Measurements from ENCODE around the gene CGREF1. TPM values are rescaled to one million over a fixed set of nuclear protein-coding genes. Genes with fewer than 3 reads are reported as not detected.

CGREF1 gene
- total RNA-seq, 2 experiments from 2014 or later = 0.75 to 1.2 TPM

DNA sequence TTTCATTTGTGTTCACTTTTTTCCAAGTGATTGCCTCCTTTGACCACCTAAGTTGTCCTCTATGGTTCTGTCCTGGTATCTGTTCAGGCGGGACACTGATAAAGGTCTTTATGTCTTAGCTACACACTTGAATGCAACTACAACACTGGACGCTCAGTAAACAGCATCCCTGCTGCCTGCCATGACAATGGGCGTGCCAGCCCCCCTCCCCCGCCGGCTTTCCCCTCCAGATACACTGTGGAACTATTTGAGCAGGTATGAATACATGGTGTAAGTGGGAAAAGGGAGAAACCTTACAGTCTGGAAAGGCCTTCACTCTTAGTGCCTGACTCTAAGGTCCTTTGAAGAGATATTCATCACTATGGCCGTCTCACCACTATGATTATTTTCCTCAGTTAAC, 61.7 kb downstream of the CGREF1 start:
- POLR2A ChIA-PET = interaction anchor here (8.3 to 12.8 kb wide), 2 partner anchors 13 to 29 kb away, joined by 107 to 196 read pairs; partner anchors contain the start of genes KHK and OST4
- Mint-ChIP-seq H3K36me3 (ENCODE audit: low read depth) (peaks cover 49% of the 10 kb centered on the region), H3K27ac (no peak overlapping the region), H3K4me1 (peaks cover 9% of the 10 kb centered on the region), H3K27me3 (no peaks in the 10 kb centered on the region), H3K4me3 (no peak overlapping the region), H3K9me3 (no peaks in the 10 kb centered on the region)
- CTCF ChIA-PET = no interaction called here
- DNase-seq = no peak

DNA sequence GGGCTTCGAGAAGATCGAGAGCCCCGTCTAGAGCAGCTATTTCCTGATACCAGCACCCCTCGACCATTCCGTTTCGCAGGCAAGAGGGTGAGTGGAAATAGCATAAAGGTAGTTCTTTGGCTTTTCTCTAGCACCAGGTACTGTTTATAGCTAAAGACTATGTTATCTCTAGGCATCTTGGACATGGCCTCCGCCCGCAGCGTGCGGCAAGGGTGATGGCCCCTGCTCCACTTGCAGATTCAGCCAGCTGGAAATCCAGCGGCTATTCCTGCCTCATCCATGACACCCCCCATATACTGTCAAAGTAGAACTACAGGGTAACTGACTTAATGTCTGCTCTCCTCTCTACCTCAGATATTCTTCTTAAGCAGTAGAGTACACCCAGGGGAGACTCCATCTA, 64.2 kb downstream of the CGREF1 start:
- H3K36me3 Mint-ChIP-seq (ENCODE audit: low read depth) = peaks cover 52% of the 10 kb centered on the region
- peaks cover 21% of the 10 kb centered on the region for H3K4me1 Mint-ChIP-seq
- ChIA-PET CTCF (interaction anchor here (1.4 kb wide), 1 partner anchor 33 kb away, joined by 3 read pairs; no protein-coding TSS in a partner anchor), POLR2A (interaction anchor here (8.3 to 12.8 kb wide), 2 partner anchors 16 to 31 kb away, joined by 107 to 196 read pairs; partner anchors contain the start of genes KHK and OST4)
- peaks cover 5% of the 10 kb centered on the region for H3K27me3 Mint-ChIP-seq
- H3K9me3 Mint-ChIP-seq = no peaks in the 10 kb centered on the region
- no peak for DNase-seq
- no peak overlapping the region for H3K4me3 Mint-ChIP-seq
- H3K27ac Mint-ChIP-seq = no peak overlapping the region

DNA sequence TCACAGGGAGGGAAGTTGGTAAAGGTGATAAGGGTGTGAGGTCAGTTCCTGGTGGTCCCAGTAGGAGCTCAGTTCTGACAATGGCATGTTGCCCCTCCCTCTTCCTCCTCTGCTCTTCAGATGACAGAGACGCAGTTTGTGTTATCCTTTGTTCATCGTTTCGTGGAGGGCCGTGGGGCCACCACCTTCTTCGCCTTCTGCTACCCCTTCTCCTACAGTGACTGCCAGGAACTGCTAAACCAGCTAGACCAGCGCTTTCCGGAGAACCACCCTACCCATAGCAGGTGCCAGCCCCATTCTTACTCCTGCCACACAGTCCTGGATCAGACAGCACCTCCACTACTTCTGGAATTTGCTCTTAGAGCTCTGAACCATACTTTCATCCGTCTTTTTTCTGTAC, 65.2 kb downstream of the CGREF1 start:
- H3K27ac Mint-ChIP-seq = no peak overlapping the region
- CTCF ChIA-PET = interaction anchor here (0.6 to 0.8 kb wide), 2 partner anchors 248 to 544 kb away, joined by 3 to 4 read pairs; no protein-coding TSS in a partner anchor
- H3K4me1 Mint-ChIP-seq = peaks cover 26% of the 10 kb centered on the region
- no peak overlapping the region for H3K4me3 Mint-ChIP-seq
- peaks cover 43% of the 10 kb centered on the region for H3K36me3 Mint-ChIP-seq (ENCODE audit: low read depth)
- H3K27me3 Mint-ChIP-seq = peaks cover 5% of the 10 kb centered on the region
- no peak for DNase-seq
- POLR2A ChIA-PET = interaction anchor here (8.3 to 12.8 kb wide), 2 partner anchors 17 to 32 kb away, joined by 107 to 196 read pairs; partner anchors contain the start of genes KHK and OST4
- no peaks in the 10 kb centered on the region for H3K9me3 Mint-ChIP-seq

DNA sequence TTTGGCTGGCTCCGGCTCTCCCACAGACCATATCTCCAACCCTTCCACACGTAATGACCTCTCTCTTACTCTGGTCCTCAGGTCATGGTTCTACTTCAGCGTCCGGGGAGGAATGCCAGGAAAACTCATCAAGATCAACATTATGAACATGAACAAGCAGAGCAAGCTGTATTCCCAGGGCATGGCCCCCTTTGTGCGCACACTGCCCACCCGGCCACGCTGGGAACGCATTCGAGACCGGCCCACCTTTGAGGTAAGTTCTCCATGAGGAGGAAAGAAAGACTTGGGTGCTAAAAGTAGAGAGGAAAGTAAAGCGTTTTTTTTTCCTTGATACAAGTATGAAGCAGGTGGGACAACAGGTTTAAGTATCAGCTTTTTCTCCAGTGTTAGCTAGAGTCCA, 65.6 kb downstream of the CGREF1 start:
- ChIA-PET POLR2A (interaction anchor here (8.3 to 12.8 kb wide), 2 partner anchors 17 to 32 kb away, joined by 107 to 196 read pairs; partner anchors contain the start of genes KHK and OST4), CTCF (interaction anchor here (0.8 kb wide), 1 partner anchor 248 kb away, joined by 3 read pairs; no protein-coding TSS in a partner anchor)
- no peaks in the 10 kb centered on the region for H3K9me3 Mint-ChIP-seq
- peaks cover 40% of the 10 kb centered on the region for H3K36me3 Mint-ChIP-seq (ENCODE audit: low read depth)
- H3K27me3 Mint-ChIP-seq = peaks cover 5% of the 10 kb centered on the region
- H3K4me1 Mint-ChIP-seq = peaks cover 26% of the 10 kb centered on the region
- H3K27ac Mint-ChIP-seq = no peak overlapping the region
- H3K4me3 Mint-ChIP-seq = peak overlapping the region; percentile 45
- no peak for DNase-seq

DNA sequence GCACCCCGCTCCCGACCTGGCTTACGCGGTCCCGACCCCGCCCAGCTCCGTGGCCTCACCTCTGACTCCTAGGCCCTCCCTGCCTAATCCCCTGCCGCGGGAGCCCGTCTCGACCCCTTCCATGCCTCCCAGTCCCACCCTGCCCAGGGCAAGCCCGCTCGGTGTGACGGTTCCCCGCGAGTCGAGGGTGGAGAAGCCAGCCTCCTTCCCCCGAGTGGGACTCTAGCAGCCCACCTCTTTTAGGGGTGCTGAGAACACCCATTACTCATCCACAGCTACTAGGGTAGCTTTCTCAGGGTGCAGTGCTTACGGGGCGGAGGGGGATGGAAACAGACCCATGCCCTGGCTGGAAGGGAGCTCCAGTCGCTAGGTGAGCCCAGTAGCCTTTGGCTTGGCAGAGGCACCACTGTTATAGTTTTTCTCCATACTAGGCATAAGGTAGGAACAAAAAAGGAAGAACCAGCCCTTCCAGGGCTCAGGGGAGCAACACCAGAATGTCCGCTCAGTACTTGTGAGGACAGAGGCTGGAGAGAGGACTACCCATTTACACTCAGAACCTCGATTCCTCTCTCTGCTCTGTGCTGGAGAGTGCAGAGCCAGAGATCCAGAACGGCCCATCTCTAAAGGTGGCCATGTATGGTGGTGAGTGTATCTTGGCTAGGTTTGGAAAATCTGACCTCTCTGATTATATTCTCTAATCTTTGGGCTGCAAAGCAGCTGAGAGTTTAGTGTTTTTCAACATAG, 66.9 kb downstream of the CGREF1 start:
- peaks cover 5% of the 10 kb centered on the region for H3K27me3 Mint-ChIP-seq
- DNase-seq = no peak
- peaks cover 36% of the 10 kb centered on the region for H3K36me3 Mint-ChIP-seq (ENCODE audit: low read depth)
- no peaks in the 10 kb centered on the region for H3K9me3 Mint-ChIP-seq
- H3K27ac Mint-ChIP-seq = peak overlapping the region; percentile 73
- H3K4me3 Mint-ChIP-seq = peak overlapping the region; percentile 98
- CTCF ChIA-PET = interaction anchor here (1.3 to 3.6 kb wide), 7 partner anchors 16 to 33 kb away, joined by 3 to 18 read pairs (median 11); partner anchors contain the start of genes OST4 and TMEM214
- POLR2A ChIA-PET = interaction anchor here (0.6 to 12.8 kb wide), 18 partner anchors 10 to 358 kb away, joined by 3 to 196 read pairs (median 6); partner anchors contain the start of genes ABHD1, ATRAID, CAD and GTF3C2
- H3K4me1 Mint-ChIP-seq = peaks cover 28% of the 10 kb centered on the region

DNA sequence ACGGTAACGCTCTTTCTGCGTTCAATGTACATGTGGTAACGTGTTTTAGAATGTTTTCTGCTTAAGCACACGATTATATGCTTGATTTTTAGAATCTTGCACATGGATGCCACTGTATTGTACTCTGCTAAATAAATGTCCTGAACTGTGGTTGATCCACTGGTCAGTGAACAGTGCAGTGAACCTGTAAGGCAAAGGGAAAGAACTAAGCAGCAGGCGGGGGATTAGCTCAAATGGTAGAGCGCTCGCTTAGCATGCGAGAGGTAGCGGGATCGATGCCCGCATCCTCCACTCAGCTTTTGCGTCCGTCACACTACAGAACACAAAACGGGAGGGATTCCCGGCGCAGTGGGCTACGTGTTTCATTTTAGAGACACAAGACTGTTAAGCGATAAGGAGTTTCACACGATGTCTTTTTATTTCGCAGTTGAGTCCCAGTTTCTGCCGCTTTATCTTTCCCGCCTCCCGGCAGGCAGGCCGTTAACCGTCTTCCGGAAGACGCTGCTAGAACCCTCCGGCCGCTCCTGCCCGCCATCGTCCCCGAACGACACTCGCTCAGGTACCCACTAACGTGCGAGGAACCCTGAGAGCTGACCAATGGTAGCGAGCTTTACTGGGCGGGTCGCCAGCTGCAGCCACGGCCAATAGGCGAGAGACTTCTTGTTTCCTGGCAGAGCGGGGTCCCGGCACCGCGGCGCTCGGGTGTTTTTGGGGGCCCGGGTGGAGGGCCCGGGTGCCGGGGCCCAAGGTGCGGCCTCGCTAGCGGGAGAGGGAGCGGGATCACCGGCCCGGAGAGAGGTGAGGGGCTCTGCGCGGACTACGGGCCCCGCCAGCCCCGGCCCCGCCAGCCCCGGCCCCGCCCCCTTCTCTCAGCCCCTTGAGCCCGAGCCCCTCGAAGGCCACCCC, 67.7 kb downstream of the CGREF1 start, which contains the start of gene AGBL5:
TSS of gene AGBL5 (plus strand) at position 673 of the 906 bp plus-strand sequence. CDS start 1,291 bp downstream, outside the sequence.
- H3K4me1 Mint-ChIP-seq = peaks cover 28% of the 10 kb centered on the region
- H3K27ac Mint-ChIP-seq = peak within 1 kb of the TSS; percentile 97
- peaks cover 34% of the 10 kb centered on the region for H3K36me3 Mint-ChIP-seq (ENCODE audit: low read depth)
- ChIA-PET CTCF (interaction anchor here (0.6 to 3.6 kb wide), 13 partner anchors 15 to 252 kb away, joined by 3 to 18 read pairs (median 8); partner anchors contain the start of genes OST4 and TMEM214), POLR2A (interaction anchor here (0.6 to 12.8 kb wide), 24 partner anchors 9 to 1819 kb away, joined by 3 to 196 read pairs (median 4); partner anchors contain the start of genes ABHD1, ATRAID, CAD and GTF3C2)
- H3K4me3 Mint-ChIP-seq = peak within 1 kb of the TSS; percentile 98
- H3K27me3 Mint-ChIP-seq = peaks cover 5% of the 10 kb centered on the region
- no peaks in the 10 kb centered on the region for H3K9me3 Mint-ChIP-seq
- DNase-seq = peak; percentile 97

Other genes with a start within 250 kb of the CGREF1 start
- 1 to 10 TPM; 2.7 TPM for gene MAPRE3, start 148.5 kb downstream of the CGREF1 start, total RNA-seq
- gene TMEM214, start 86.2 kb downstream of the CGREF1 start, total RNA-seq = 10 to 100 TPM; 80.4 to 80.7 TPM
- gene AGBL5, start 67.5 kb downstream of the CGREF1 start, total RNA-seq = 10 to 100 TPM; 16.9 to 18.3 TPM
- gene OST4, start 47.5 kb downstream of the CGREF1 start, total RNA-seq = 100 to 1,000 TPM; 305 to 312 TPM
- under 1 TPM; 0.70 to 0.78 TPM for gene EMILIN1, start 40.5 kb downstream of the CGREF1 start, total RNA-seq
- 1 to 10 TPM; 5.6 to 6.6 TPM for gene KHK, start 32.4 kb downstream of the CGREF1 start, total RNA-seq
- under 1 TPM; 0.13 to 0.20 TPM for gene ABHD1, start 4.7 kb upstream of the CGREF1 start, total RNA-seq
- gene PREB, start 15.5 kb upstream of the CGREF1 start, total RNA-seq = 10 to 100 TPM; 67.4 to 72.7 TPM
- gene PRR30, start 20.3 kb upstream of the CGREF1 start, total RNA-seq = not detected
- gene TCF23, start 29.9 kb upstream of the CGREF1 start, total RNA-seq = not detected
- 10 to 100 TPM; 94.9 to 97.8 TPM for gene ATRAID, start 92.9 kb upstream of the CGREF1 start, total RNA-seq
- gene SLC5A6, start 93.1 kb upstream of the CGREF1 start, total RNA-seq = 10 to 100 TPM; 20.8 to 23.6 TPM
- 10 to 100 TPM; 39.7 TPM for gene CAD, start 98.2 kb upstream of the CGREF1 start, total RNA-seq
- gene SLC30A3, start 143.9 kb upstream of the CGREF1 start, total RNA-seq = under 1 TPM; 0.45 TPM
- gene DNAJC5G, start 156.3 kb upstream of the CGREF1 start, total RNA-seq = not detected
- gene TRIM54, start 163.3 kb upstream of the CGREF1 start, total RNA-seq = under 1 TPM in 1 of 2 experiments, not detected in 1; 0.13 TPM
- gene UCN, start 189.3 kb upstream of the CGREF1 start, total RNA-seq = 1 to 10 TPM; 2.2 to 3.0 TPM
- gene MPV17, start 204.0 kb upstream of the CGREF1 start, total RNA-seq = 10 to 100 TPM; 83.3 to 83.9 TPM
- gene GTF3C2, start 237.6 kb upstream of the CGREF1 start, total RNA-seq = 10 to 100 TPM; 49.0 to 49.1 TPM

Measured in activated CD4-positive, alpha-beta memory T cell treated with anti-CD3 and anti-CD28 coated beads, Interleukin-2, amount 10 ng/mL, durations not matched to agents 7 days and 5 days (primary cell).